ENCODE measurements around the gene ZNF217.
"Not testable (repeated sequence)": the region's sequence is repeated elsewhere in the genome, so short reads cannot be mapped to it uniquely, and the experiment has no call there.

ZNF217 gene

DNA sequence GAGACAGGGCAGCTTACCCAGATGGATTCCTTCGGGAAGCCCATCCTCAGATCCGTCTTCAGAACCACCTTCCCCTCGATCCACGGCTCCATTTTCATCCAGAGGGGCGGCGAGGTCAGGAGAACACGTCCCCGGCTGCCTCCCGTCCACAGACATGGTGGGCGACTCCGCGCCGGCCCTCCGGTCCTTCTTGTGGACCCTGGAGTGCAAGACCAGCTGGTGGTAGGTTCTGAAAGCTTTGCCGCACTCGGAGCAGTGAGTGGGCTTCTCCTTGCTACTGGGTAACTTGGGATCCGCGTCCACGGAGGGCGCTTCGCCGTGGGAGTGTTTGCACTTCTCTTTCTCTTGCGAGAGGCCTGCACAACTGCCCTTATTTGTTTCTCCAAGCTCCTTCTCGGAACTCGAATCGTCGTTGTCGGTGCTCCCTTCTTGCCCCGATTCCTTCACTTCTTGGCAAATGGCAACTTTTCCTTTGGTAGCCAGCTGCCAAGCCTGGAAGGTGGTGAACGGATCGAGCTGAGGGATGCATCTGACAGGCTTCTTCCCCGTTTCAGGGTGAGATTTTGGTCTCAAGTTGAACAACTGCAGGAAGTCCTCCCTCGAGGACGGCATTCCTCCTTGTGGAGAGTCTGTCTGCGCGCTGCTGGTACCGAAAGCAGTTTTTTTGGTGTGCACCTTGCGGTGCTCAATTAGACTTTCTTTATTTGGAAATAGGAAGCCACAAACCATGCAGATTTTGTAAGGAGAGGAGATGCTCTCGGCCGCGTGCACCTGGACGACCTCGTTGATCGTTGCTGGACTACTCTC is 12.0 kb downstream of the ZNF217 start:
- no peak for DNase-seq

DNA sequence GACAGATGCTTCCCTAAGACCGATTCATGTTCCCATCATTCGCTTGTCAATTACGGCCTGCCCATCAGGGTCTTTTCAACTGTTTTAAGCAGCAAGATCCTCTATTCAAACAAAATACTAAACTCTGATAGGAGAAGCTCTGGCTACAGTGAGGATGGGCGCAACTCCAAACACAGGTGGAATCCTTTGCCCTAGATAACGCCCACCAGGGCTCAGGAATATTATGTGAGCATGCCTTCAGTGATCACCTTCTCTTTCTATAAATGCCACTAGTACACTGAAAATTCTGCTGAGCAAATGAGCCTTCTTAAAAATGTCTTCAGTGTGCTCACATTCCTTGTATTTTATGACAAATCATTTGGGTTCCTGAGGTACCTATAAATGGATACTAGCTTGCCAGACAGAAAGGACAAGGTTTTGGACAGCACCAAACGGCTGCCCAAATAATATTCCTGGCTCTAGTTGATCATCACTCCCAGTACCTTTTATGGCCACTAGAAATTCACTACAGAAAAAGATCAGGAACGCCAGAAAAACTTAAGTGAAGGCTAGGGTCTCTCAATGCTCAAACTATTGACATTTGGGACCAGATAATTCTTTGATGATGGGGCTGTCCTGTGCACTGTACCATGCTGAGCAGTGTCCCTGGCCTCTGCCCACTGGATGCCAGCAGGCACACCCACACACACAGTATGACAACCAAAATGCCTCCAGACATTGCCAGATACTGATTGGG is 13.1 kb downstream of the ZNF217 start:
- DNase-seq = no peak

DNA sequence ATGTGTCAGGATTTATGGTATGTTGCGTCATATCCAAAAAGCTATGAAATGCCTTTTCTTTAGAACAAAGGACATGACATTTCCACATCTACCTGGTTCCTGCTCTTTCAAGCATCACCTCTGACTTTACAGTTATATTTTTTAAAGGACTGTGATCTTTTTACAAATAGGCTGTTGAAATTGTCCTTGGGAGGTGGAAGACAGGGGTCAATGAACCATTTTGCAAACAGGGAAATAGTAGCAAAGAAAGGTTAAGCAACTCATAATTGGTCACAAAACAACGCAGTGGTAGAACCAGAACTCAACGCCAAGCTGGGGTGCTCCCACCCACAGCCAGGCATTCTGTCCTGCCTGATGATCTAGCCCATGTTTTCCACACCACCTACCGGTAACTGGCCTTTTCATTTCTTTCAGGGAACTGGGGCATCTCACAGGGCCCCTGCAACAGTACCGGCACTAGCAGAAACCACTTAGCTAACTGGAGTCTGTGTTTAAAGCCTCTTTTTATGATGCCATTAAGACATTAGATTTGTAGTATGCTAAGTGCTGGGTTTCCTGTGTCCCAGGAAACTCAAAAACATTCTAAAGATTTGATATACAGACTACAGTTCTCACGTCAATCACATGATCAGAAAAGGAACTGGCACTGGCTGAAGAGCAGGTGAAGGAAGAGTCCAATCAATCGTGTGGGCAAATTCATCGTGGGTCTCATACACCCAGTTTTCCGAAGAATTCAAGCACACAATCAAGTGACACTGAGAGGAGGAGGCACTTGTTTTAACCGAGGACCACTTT is 13.9 kb downstream of the ZNF217 start:
- peak; percentile 68 for DNase-seq

DNA sequence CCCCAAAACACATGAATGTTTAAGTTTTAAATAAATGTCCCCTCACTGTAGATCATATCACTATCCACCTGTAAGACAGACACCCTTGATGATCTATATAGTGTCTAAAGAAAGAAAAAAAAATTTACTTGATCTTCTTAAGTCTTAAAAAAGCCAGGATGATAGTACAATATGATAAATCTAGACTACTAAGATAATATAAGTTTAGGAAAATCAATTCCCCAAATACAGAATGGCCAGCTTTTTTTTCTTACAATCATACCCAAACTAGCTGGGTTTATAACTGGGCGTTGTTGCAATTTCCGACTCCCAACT is 14.4 kb downstream of the ZNF217 start:
- no peak for DNase-seq

DNA sequence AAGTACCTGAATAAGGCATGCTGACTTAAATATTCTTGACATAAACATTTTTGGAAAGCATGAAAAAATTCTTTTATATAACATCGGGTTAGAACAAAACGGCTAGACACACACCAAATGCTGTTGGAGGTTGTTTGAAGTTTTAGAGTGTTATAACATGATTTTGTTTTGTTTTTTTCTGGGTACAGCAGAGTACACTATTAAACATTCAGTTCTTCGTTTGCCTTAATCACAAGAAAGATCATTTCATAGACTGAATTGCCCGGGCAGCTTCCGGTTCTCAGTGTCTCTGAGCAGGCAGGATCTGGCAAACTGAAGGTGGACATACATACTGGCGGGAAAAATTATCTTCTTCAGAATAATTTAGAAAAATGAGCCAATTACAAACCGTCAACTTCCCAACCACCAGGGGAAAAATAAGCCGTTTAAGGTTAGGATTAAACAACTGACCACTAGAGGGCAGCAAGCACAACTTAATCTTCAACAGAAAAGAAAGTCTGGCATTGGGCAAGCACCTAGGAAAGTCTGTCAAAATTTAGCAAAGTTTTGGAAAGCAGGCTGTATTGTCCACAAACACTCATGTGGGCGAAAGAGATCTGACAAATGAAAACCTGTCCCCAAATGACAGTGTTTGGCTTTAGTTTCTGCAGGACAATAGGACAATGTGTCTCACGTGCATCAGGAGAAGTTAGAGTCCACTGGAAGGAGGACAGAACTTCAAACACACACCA is 15.0 kb downstream of the ZNF217 start:
- DNase-seq = peak; percentile 76

DNA sequence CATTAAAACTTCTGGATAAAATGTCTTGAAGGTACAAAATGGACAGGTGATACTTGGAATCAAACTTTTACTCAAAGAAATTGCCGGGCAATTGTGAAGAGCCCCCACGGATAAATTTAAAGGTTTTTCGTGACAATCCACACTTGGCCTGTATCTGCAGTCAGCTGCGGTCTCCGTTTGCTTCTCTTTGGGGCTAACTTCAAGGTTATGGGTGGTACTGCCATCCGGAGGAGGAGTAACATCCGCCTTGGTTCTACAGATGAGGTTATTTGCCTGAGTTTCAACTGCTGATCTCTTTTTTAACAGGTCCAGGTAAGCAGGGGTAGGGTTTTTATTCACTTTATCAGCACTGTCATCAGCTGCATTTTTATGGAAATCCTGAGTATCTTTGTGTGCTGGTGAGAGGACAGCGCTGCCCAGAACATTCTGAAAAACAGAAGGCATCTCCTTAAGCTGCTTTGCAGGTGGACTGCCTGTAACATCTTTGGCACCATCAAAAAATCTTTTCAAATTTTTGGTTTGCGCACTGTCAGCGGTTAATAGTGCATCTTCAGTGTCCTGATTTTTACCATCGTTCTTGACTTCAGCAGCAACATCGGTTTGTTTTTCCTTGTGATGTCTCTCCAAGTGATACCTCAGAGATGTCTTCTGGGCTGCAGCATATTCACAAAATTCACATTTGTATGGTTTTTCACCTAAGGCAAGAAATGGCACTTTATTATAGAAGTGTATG is 16.9 kb downstream of the ZNF217 start:
- no peak for DNase-seq

DNA sequence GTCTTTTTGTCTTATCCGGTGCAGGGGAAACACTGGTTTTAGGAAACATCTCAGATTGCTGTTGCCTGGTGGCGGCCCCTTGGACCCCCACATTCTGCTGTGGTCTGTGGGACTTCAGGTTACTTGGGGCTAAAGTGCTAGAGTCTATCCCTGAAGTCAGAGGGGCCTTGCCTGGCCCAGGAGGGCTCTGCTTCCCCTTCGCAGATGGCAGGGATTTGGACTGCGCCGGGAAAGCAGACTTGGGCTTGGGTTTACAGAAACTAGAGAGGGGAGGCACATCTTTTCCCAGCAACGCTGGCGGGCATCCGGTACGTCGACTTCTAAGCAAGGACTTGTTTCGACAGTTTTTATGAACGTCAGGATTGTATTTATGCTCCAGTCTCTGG is 17.5 kb downstream of the ZNF217 start:
- DNase-seq = no peak

DNA sequence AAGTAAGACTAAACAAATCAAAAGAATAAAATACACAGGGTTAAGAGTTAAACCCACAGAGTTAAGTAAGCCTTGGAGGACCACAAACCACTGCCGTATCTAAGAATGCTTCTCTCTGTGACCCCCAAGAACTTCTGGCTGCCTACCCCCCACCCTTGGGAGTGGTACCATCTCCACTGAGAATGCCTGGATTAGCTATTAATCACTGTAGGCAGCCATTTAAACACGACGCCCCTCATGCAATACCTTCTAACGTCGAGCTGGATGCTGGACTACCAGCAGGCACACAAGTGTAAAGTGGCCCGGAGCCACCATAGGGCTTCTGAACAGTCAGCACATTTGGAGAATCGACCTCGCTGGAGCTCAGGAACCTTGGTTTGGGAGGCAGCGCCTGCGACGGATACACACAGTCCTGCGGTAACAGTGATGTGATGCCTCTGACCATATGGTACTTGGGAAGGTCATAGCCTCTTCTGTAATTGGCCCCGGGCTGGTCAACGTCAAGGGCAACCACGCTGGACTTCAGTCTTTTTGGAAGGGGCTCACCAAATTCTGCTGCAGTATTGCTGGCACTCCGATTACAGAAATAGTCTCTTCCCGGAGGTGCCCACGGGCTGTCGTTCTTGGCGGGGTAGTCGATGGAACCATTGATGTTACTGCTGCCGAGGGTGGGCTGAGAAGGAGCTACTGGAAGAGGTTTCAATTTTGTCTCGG is 18.0 kb downstream of the ZNF217 start:
- DNase-seq = no peak

DNA sequence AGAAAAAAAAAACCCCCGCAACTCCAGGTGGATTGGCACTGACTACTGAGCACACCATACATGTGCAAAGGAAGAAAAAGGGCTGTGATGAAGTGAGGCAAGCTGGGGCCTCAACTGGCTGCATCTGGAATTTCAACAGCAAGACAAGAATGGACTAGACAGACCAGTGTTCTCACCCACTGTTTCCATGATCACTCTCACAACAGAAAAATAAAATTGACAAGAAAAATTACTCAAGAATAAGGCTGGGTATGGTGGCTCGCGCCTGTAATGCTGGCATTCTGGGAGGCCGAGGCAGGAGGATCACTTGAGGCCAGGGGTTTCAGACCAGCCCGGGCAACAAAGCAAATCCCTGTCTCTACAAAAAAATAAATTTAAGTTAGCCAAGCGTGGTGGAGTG is 18.8 kb downstream of the ZNF217 start:
- no peak for DNase-seq

DNA sequence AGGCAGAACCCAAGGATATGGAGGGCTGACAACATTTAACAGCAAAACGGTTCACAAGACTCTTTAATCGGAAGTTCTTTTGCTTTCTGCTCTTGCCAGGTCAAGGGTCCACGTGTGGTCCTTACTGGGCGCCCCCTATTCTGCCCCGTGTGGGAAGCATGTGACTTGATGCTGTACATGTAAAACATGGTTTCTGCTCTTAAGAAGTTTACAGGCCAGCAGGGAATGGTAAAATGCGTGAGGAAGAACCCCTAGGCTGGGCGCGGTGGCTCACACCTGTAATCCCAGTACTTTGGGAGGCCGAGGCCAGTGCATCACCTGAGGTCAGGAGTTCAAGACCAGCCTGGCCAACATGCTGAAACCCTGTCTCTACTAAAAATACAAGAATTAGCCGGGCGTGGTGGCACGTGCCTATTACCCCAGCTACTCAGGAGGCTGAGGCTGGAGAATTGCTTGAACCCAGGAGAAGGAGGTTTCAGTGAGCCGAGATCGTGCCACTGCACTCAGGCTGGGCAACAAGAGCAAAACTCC is 19.3 kb downstream of the ZNF217 start:
- DNase-seq = no peak

DNA sequence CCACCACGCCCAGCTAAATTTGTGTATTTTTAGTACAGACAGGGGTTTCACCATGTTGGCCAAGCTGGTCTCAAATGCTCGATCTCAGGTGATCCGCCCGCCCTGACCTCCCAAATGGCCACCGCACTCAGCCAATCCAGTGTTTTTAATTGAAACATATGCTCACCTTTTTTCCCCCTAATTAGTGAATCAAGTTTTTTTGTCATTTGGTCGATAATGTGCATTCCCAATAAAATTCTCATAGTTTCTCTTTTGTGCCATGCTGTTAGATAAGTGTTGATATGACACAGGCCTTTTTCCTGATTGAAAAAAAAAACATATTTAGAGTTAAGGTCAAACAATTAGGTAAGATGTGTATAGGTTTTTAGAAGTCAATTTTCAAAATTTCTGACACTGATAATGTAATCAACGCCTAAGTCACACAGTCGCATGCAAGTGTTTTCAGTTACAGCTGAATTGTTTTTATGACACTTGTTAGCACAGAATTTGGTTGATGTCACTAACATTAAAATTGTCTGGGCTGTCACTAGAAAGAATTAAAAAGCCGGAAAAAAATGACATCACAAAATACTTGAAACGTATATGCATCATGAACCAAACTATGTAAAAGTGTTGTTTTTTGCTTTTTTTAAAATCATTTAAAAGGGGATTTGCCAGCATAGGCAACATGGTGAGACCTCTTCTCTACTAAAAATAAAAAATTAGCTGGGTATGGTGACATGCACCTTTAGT is 21.9 kb downstream of the ZNF217 start:
- no peak for DNase-seq

DNA sequence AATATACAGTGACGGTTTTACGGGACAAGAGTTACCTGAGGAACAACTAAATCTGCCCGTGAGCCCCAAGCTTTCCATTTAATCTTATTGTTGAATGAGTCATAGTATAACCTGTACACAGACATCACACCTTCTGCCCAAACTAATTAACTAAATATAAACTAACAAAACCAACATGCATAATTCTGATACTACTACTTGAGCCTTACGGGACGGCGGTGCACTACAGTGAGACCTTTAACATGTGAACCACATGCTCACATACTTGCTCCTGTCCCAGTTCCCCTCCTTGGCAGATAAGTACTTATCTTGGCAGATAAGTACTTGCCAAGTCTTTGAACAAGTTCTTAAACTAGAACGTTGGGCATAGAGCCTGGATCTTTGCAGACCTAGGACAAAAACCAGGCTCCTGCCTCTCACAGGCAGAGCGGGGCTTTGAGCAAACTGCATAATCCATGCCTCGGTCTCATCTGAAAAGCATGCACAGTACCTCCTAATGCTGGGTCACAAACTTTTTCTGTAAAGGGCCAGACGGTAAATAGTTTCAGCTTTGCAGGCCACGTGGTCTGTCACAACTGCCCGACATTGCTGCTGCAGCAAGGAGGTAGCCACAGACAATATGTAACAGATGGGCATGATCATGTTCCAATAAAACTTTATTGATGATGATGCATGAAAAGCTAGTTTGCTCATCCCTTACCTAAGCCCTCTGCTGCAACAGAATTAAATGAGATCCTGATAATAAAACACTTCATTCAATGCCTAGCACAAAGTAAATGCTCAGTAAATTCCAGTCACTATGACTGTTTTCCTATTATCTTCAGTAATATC is 23.0 kb downstream of the ZNF217 start:
- DNase-seq = no peak

DNA sequence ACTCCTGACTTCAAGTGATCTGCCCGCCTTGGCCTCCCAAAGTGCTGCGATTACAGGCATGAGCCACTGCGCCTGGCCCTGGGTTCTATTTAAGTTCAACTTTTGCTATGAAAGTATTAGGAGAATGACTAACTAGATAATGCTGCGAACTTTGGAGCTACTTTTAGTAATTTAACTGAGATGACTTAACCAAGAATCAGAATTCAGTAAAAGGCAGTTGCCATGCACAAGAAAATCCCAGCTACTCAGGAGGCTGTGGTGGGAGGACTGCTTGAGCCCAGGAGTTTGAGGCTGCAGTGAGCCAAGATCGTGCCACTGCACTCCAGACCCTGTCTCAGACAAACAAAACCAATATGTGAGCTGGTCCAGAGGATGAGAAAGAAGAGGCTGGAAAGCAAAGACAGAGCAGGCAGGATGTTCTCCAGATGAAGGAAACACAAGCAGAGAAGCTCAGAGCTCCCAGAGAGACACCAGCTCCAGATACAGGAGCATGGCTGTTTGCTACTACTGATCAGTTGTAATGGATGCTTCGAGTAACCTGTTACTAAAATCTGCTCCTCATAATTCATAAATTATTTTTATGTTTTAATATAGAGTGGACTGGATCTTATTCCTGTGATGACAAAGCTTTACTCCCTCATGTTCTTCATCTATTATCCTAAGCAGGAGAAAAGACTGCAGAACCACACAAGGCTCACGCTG is 23.9 kb downstream of the ZNF217 start:
- DNase-seq = no peak

DNA sequence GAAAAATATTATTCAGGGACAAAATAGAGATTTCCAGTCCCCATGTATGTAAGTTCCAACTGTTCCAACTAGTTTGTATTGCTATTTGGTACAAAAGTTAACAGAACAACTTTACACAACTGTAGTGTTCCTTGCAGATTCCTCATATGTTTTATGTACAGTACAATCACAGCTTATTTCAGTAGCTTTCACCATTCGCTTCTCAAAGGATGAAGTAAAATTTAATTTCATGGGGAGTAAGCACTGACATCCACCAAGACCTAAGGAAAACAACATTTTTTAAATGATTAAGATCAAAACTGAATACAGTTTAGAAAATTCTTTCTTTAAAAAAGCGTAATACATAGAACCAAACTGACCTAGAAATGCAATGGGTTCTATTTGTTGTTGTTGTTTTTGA is 24.6 kb downstream of the ZNF217 start:
- no peak for DNase-seq

DNA sequence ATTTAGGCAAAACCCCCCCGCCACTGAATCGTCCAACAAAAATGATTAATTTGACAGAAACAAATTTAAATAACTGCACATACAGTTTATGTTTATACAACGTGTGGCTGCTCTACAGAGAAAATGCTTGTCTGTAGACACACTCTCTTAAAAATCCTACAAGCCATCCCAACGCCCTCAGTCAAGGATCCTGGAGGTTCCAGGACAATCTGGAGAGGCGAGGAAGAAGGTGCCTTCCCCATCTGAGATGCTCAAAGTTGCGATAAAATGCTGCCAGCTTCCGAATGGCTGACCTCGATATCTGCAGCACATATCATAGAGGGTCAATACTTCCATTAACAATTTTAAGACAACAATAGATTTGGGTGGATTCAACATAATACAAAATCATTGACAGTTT is 25.3 kb downstream of the ZNF217 start:
- DNase-seq = no peak

DNA sequence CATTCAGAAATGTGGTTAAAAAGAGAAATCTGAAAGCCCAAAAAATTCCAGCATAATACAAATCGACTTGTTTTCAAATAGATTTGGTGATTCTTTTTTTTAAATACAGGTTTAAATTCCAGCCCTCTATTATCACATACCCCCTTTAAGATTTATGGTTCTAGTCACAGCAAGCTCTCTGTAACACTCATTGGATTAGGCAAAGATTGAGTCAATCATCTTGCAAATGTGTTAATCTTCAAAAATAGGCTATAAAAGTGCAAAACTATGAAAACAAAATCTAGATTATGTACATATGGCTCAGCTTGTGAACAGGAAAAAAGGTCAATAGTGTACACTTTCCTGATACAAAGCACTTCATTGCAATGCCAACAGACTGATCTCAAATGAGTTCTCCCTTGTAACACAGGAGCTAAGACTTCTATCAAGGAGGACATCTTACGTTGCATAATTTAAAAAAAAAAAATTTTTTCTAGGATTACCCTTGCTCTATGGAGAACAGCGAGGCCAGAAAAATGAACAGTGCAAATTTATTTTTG is 26.2 kb downstream of the ZNF217 start:
- DNase-seq = no peak

DNA sequence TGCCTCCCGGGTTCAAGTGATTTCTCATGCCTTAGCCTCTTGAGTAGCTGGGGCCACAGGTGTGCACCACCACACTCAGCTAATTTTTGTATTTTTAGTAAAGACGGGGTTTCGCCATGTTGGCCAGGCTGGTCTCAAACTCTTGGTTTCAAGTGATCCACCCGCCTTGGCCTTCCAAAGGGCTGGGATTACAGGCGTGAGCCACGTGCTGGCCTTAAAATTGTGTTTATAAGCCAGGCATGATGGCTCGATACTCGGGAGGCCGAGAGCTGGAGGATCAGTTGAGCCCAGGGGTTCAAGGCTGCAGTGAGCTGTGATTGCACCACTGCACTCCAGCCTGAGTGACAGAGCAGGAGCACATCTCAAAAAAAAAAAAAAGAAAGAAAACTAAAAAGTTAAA is 27.0 kb downstream of the ZNF217 start:
- DNase-seq = not testable (repeated sequence)

DNA sequence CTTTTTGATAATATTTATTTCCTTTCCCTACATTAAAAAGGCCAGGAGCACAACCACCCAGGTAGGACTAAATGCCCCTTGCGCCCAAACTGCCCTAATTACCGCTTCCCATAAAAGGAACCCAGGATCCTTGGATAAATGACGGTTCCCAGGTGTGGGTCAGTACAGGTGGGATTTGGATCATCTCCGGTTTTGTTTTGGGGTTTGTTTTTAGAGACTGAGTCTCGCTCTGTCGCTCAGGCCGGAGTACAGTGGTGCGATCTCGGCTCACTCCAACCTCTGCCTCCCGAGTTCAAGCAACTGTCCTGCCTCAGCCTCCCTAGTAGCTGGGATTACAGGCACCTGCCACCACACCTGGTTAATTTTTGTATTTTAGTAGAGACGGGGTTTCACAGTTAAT is 28.4 kb downstream of the ZNF217 start:
- no peak for DNase-seq

Data from SIG-M5 (cell line).